Body of pancreas (tissue), 4 donors: Measurements from ENCODE around the gene MXD4.

ENCODE experiments used
- CTCF ChIP-seq, 7 experiments: fragments of 450-650 bp in 4 of 7; fragments of 200-600 bp in 3 of 7; sonication (generic) in 3 of 7; IDR thresholded peaks; one replicate each; pipeline ENCODE4 v1.5.1; 2016 to 2019; ENCODE audit warnings: antibody characterized with exemption in 7 of 7
- POLR2A ChIP-seq, 3 donors: fragments of 450-650 bp; IDR thresholded peaks; one replicate each; pipeline ENCODE4 v1.6.1; 2016; ENCODE audit warnings: antibody characterized with exemption in 3 of 3, mild to moderate bottlenecking in 2 of 3

- no peak for TF ChIP-seq CTCF (IDR thresholded peaks at IDR 0.05)
- TF ChIP-seq POLR2A (IDR thresholded peaks at IDR 0.05), result no peak
Observed at GRCh38 chr4:2249526-2250356, 12.2 kb downstream of the MXD4 start.
